C1 segment of cervical spinal cord (tissue), 14 donors: ENCODE results near the gene CORO7.
A peak's percentile ranks its signal among the peaks of the same experiment; 100 is the strongest.
"Not testable (repeated sequence)": the region's sequence is repeated elsewhere in the genome, so short reads cannot be mapped to it uniquely, and the experiment has no call there.

Source experiments
- DNase-seq, 14 donors: peaks; one replicate each; lab custom pipeline; 2025; lab: John Stamatoyannopoulos, UW

The CORO7 gene

GRCh38 chr16:4338125-4338582, 78.2 kb downstream of the CORO7 start:
- DNase-seq, result no peak

GRCh38 chr16:4337540-4338088, 78.8 kb downstream of the CORO7 start:
- DNase-seq, result no peak

- no peak for DNase-seq
Observed at GRCh38 chr16:4336701-4337539, 79.5 kb downstream of the CORO7 start.

GRCh38 chr16:4334724-4335495, 81.5 kb downstream of the CORO7 start:
- DNase-seq, result no peak

- DNase-seq, result not testable (repeated sequence)
Observed at GRCh38 chr16:4333714-4334113, 82.7 kb downstream of the CORO7 start.

GRCh38 chr16:4333308-4333638, 83.1 kb downstream of the CORO7 start:
- DNase-seq, result no peak

GRCh38 chr16:4332623-4333307, 83.6 kb downstream of the CORO7 start:
- no peak for DNase-seq

- DNase-seq, result no peak
Observed at GRCh38 chr16:4332083-4332482, 84.3 kb downstream of the CORO7 start.

GRCh38 chr16:4330277-4330874, 86.0 kb downstream of the CORO7 start:
- peak in 12 of 14 donors; percentile 10 to 84 (median 44) for DNase-seq

GRCh38 chr16:4328782-4329775, 87.3 kb downstream of the CORO7 start:
- peak in 3 of 14 donors; percentile 38 to 65 (median 50) for DNase-seq

GRCh38 chr16:4328046-4328781, 88.2 kb downstream of the CORO7 start:
- peak in 12 of 14 donors; percentile 32 to 81 (median 60) for DNase-seq

- DNase-seq, result no peak
Observed at GRCh38 chr16:4327386-4328045, 88.9 kb downstream of the CORO7 start.

GRCh38 chr16:4325253-4325758, 91.1 kb downstream of the CORO7 start:
- no peak for DNase-seq

- DNase-seq, result no peak
Observed at GRCh38 chr16:4324492-4325252, 91.7 kb downstream of the CORO7 start.

- DNase-seq, result peak in 1 of 14 donors; percentile 21
Observed at GRCh38 chr16:4323845-4324488, 92.4 kb downstream of the CORO7 start.

GRCh38 chr16:4323071-4323844, 93.1 kb downstream of the CORO7 start:
- peak in 5 of 14 donors; percentile 5 to 63 (median 26) for DNase-seq
